ENCODE data around the gene YKT6.

YKT6 gene

DNA sequence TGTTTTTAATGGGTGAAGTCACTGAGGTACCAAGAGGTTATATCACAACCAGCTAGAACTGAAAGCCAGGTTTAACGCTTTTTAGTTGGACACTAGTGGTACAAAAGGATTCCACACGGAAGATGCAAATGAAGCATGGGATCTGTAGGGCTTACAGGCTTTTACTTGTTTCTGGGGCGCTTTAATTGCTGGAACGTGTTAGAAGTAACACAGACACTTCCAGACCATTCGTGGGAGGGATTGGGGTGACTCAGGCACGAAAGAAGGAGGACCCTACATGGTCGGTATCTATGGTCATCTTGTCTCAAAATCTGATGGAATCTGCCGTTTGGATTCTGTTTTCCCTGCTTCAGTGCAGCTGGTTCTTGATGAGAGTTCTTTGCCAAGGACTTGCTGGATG is 1.0 kb downstream of the YKT6 start:
- H3K27me3 Mint-ChIP-seq (ENCODE audit: low read depth), result no peaks in the 10 kb centered on the region
- TF ChIP-seq, protein P1, sequence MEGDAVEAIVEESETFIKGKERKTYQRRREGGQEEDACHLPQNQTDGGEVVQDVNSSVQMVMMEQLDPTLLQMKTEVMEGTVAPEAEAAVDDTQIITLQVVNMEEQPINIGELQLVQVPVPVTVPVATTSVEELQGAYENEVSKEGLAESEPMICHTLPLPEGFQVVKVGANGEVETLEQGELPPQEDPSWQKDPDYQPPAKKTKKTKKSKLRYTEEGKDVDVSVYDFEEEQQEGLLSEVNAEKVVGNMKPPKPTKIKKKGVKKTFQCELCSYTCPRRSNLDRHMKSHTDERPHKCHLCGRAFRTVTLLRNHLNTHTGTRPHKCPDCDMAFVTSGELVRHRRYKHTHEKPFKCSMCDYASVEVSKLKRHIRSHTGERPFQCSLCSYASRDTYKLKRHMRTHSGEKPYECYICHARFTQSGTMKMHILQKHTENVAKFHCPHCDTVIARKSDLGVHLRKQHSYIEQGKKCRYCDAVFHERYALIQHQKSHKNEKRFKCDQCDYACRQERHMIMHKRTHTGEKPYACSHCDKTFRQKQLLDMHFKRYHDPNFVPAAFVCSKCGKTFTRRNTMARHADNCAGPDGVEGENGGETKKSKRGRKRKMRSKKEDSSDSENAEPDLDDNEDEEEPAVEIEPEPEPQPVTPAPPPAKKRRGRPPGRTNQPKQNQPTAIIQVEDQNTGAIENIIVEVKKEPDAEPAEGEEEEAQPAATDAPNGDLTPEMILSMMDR (IDR thresholded peaks at IDR 0.05; ENCODE audit: unreplicated experiment in 3 of 3), result no peak
- peak overlapping the region; percentile 77 to 92 (median 85) for H3K4me3 Mint-ChIP-seq
- H3K27ac Mint-ChIP-seq, result peak overlapping the region in 2 of 3 experiments; percentile 13 to 66
- H3K4me1 Mint-ChIP-seq, result peaks cover 25% of the 10 kb centered on the region
- H3K36me3 Mint-ChIP-seq (ENCODE audit: low read depth), result peaks cover 19% of the 10 kb centered on the region
- no peaks in the 10 kb centered on the region for H3K9me3 Mint-ChIP-seq

GRCh38 chr7:44206008-44206407 is 5.2 kb downstream of the YKT6 start:
- Mint-ChIP-seq H3K4me3 (no peak overlapping the region), H3K27ac (no peak overlapping the region), H3K27me3 (ENCODE audit: low read depth) (peaks cover 3% of the 10 kb centered on the region), H3K36me3 (ENCODE audit: low read depth) (peaks cover 50% of the 10 kb centered on the region), H3K9me3 (no peaks in the 10 kb centered on the region), H3K4me1 (peaks cover 25% of the 10 kb centered on the region)
- TF ChIP-seq, protein P1 (IDR thresholded peaks at IDR 0.05; ENCODE audit: unreplicated experiment in 3 of 3), result no peak

GRCh38 chr7:44208085-44208484 is 7.3 kb downstream of the YKT6 start:
- no peak overlapping the region for H3K4me3 Mint-ChIP-seq
- peaks cover 63% of the 10 kb centered on the region for H3K36me3 Mint-ChIP-seq (ENCODE audit: low read depth)
- no peaks in the 10 kb centered on the region for H3K9me3 Mint-ChIP-seq
- H3K4me1 Mint-ChIP-seq, result peaks cover 22% of the 10 kb centered on the region
- H3K27ac Mint-ChIP-seq, result no peak overlapping the region
- TF ChIP-seq, protein P1 (IDR thresholded peaks at IDR 0.05; ENCODE audit: unreplicated experiment in 3 of 3), result no peak
- H3K27me3 Mint-ChIP-seq (ENCODE audit: low read depth), result peaks cover 3% of the 10 kb centered on the region

DNA sequence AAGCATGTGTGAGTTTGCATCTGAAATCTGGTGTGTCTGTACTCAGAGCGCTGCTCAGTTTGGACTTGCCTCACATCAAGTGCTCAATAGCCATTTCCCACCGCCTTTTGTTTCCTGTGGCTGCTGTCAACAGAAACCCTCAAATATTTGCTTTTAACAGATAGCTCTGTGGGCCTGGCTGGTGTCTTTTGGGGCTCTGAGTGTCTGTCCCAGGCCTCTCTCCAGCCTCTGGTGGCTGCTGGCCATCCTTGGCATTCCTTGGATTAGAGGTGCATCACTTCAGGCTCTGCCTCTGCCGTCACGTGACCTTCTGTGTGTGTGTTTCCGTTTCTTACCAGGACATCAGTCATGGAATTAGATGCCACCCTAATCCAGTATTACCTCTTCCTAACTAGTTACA is 9.3 kb downstream of the YKT6 start:
- Mint-ChIP-seq H3K4me3 (no peak overlapping the region), H3K36me3 (ENCODE audit: low read depth) (peaks cover 61% of the 10 kb centered on the region), H3K4me1 (peaks cover 20% of the 10 kb centered on the region), H3K27ac (no peak overlapping the region), H3K27me3 (ENCODE audit: low read depth) (peaks cover 3% of the 10 kb centered on the region), H3K9me3 (no peaks in the 10 kb centered on the region)
- TF ChIP-seq, protein P1 (IDR thresholded peaks at IDR 0.05; ENCODE audit: unreplicated experiment in 3 of 3), result no peak

DNA sequence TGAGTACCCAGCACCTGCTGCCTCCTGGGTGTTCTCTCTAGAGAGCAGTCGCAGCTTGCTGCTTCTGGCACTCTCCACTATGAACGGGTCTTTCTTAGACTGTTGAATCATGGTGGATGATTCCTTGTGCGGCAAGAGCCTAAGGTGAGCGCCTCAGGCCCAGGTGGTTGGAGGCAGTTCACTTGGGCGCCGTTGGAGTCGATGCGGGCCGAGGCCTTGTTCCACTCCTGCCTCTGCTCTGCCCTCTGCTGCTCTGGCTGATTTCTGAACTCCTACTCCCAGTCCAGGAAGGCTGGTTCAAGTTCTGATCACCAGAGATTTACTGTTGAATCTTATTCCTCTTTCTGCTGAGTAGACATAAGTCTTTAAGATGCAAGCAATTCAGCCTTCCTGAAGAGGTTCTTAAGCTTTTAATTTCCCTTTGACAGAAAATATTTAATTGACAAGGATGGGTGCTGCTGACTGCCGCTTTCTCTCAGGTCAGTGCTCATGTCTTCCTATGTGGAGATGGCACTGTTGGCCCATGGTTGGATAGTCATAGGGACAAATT is 10.4 kb downstream of the YKT6 start:
- peaks cover 20% of the 10 kb centered on the region for H3K4me1 Mint-ChIP-seq
- peaks cover 3% of the 10 kb centered on the region for H3K27me3 Mint-ChIP-seq (ENCODE audit: low read depth)
- no peak overlapping the region for H3K4me3 Mint-ChIP-seq
- no peak overlapping the region for H3K27ac Mint-ChIP-seq
- TF ChIP-seq, protein P1 (IDR thresholded peaks at IDR 0.05; ENCODE audit: unreplicated experiment in 3 of 3), result no peak
- peaks cover 53% of the 10 kb centered on the region for H3K36me3 Mint-ChIP-seq (ENCODE audit: low read depth)
- H3K9me3 Mint-ChIP-seq, result no peaks in the 10 kb centered on the region

DNA sequence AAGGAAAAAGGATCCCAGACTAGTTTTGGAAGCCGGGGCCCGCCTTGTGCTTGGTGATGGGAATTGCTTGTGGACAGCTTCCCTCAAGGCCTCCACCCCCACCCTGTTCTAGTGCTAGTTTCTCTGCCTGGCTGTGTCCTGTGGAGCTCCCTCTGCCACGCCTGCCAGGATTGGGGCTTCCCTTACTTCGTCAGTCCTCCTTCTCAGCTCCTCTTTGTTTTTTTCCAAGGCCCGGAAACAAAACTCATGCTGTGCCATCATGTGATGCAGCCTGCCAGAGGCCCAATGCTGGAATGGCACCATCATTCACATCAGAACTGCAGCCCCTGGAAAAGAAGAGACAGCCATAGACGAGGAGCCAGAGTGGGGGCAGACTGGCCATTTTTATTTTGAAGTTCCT is 11.2 kb downstream of the YKT6 start:
- Mint-ChIP-seq H3K9me3 (no peaks in the 10 kb centered on the region), H3K27me3 (ENCODE audit: low read depth) (peaks cover 3% of the 10 kb centered on the region), H3K36me3 (ENCODE audit: low read depth) (peaks cover 46% of the 10 kb centered on the region), H3K4me3 (no peak overlapping the region), H3K27ac (no peak overlapping the region), H3K4me1 (peaks cover 27% of the 10 kb centered on the region)
- TF ChIP-seq, protein P1 (IDR thresholded peaks at IDR 0.05; ENCODE audit: unreplicated experiment in 3 of 3), result no peak

Data from nephron (organoid).